ENCODE results near the gene AURKAIP1.

GRCh38 chr1:1329304-1330210, 45.5 kb downstream of the AURKAIP1 start:
- no peak for TF ChIP-seq EZH2phosphoT487 (IDR thresholded peaks at IDR 0.05; ENCODE audit: insufficient read depth, low read depth)
- no peak for TF ChIP-seq EZH2 (IDR thresholded peaks at IDR 0.05; ENCODE audit: insufficient read depth, poor library complexity, severe bottlenecking)

Measured in GM23248 (cell line).